GM18498 (cell line): ENCODE data around the gene NKPD1.

Source experiments
- ATAC-seq: cut with Tn5 transposase; IDR thresholded peaks from one replicate; pipeline ENCODE4 v1.9.1; 2021; ENCODE audit warnings: mild to moderate bottlenecking, moderate library complexity; ENCODE audit not compliant: unreplicated experiment

NKPD1 gene

GRCh38 chr19:45173816-45174215 is 13.0 kb upstream of the NKPD1 start:
- ATAC-seq: no peak

GRCh38 chr19:45172611-45173208 is 11.9 kb upstream of the NKPD1 start:
- ATAC-seq: no peak

- ATAC-seq: no peak
Measured at GRCh38 chr19:45172173-45172572, 11.4 kb upstream of the NKPD1 start.

- no peak for ATAC-seq
Measured at GRCh38 chr19:45171211-45171623, 10.4 kb upstream of the NKPD1 start.

GRCh38 chr19:45170146-45171106 is 9.6 kb upstream of the NKPD1 start:
- no peak for ATAC-seq

GRCh38 chr19:45169602-45170001 is 8.8 kb upstream of the NKPD1 start:
- no peak for ATAC-seq

GRCh38 chr19:45168767-45169351 is 8.1 kb upstream of the NKPD1 start:
- ATAC-seq: no peak

- ATAC-seq: no peak
Measured at GRCh38 chr19:45166723-45167252, 6.0 kb upstream of the NKPD1 start.

- peak; percentile 76 for ATAC-seq
Measured at GRCh38 chr19:45164577-45165335, 4.0 kb upstream of the NKPD1 start.

- ATAC-seq: no peak
Measured at GRCh38 chr19:45163751-45164460, 3.1 kb upstream of the NKPD1 start.

GRCh38 chr19:45163156-45163555 is 2.4 kb upstream of the NKPD1 start:
- ATAC-seq: no peak

GRCh38 chr19:45162608-45163143 is 1.9 kb upstream of the NKPD1 start:
- no peak for ATAC-seq

GRCh38 chr19:45161738-45162607 is 1.2 kb upstream of the NKPD1 start:
- ATAC-seq: no peak

- no peak for ATAC-seq
Measured at GRCh38 chr19:45159971-45160324, 834 bp downstream of the NKPD1 start.

GRCh38 chr19:45159210-45159970 is 1.4 kb downstream of the NKPD1 start:
- no peak for ATAC-seq

- ATAC-seq: no peak
Measured at GRCh38 chr19:45158503-45159209, 2.1 kb downstream of the NKPD1 start.

GRCh38 chr19:45156751-45157150 is 4.0 kb downstream of the NKPD1 start:
- no peak for ATAC-seq
